Dedifferentiated amniotic fluid mesenchymal stem cell (primary cell): Measurements from ENCODE around the gene APOL1.
"Not testable (repeated sequence)": the region's sequence is repeated elsewhere in the genome, so short reads cannot be mapped to it uniquely, and the experiment has no call there.

Source experiments
- DNase-seq: peaks from one replicate; pipeline ENCODE4 v3.0.0-alpha.2; 2016; ENCODE audit errors: extremely low spot score

APOL1 gene

DNA sequence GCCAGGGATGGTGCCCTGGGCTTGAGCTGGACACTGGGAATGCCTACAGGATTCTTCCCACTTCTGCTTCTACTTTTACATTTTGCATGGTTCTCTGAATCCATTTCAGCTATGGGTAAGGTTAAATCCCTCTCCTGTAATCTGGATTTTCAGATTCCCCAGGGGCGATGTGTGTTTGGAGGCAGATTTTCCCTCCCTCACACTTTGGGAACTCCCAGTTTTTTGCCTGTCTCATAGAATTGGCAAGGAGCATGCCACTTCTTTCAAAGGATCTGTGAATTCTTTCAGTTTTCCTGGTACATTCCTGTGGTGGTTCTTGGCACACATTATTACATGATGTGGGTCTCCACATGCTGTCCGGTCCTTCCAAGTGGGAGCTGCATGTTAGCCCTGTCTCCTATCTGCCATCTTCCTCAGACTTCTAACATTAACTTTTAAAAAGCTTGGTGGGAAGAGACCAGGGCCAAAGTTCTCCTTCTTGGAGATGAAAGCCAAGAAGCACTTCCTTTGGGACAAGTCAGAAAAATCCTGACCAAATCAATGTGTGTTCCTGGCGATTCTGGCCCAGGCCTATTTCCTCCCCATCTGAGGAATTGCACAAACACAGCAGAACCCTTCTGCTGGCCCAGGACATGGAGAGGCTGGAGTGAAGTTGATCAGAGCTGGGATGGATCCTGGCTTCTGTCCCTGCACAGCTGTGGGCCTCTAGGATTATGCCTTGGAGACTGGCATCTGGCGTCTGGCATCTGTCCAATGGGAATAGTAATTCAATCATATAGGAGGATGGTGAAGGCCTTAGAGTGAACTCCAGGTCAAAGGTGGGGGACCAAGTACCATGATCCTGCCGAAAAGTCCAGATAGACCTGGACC is 8.2 kb upstream of the APOL1 start:
- peak; percentile 60 for DNase-seq

DNA sequence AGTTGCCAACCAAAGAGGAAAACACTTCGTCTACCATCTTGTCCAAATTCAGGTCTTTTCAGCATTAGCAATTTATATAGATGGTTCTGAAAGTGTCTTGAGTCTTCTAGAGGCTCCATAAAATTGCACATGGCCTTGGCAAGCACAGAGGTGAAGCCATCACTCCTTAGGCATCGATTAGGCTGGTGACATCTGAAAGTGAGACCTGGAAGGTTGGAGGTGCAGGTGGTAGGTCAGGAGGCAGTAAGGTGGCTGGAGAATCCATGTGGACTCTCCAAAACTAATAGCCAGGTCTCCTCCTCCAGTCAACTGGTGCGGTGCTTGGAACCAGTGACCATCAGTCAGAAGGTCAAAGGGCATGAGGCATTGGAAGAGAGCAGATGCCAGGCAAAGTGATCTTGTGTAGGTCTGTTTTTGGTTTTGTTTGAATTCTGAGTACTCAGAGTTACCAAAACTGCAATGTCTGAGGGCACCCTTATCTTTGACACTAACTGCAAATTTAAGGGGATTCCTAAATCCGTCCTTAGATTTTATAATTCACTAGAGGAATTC is 7.1 kb upstream of the APOL1 start:
- no peak for DNase-seq

DNA sequence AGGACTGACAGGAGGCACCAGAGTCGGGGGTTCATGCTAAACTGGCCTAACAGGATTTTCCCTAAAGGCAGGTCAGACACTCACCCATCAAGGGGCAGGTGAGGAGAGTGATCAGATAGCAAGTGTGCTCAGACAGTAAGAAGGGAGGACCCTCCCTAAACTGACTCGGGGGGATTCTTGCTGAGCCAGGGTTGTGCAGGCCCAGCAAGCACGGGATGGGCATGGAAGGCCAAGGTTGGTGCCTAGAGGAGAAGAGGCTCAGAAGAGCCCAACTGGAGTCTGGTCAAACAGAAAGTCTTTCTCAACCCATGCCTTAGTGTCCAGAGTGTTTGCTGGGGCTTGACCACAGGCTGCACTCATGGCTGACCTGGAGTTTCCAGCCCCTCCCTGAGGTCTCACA is 6.2 kb upstream of the APOL1 start:
- DNase-seq = no peak

DNA sequence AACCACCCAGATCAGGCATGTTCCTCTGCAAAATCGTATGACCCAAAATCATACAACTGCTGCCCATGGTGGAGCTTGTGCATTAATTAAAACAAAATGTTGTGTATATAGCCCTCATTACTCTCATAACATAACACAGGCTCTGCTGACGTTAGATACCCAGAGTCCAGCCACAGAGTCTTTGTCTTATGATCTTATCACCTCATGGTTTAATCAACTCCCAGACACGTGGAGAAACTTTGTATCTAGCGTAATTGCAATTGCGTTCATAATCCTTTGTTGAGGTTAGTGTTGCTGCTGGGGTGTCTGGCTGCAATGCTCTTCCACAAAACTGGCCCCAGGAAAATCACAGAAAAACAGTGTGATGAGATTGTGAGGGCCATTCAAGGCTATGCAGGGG is 5.0 kb upstream of the APOL1 start:
- no peak for DNase-seq

DNA sequence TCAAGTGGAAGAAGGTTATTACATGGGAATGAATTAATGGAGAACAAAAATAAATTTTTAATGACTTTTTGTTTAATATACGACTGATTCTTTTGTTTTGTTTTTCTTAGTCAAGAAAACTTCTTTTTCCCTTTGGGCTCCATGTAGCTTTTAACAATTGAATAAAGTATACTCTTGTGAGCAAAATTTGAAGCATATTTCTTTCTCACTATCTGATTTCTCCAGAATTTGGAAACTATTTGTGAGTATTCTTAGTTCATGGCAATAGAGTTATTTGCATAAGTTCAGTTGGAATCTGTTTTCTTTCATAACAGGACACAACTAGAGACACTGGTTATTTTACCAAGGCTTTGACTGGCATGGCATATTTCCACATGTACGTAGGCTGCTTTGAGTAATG is 3.8 kb upstream of the APOL1 start:
- DNase-seq = no peak

DNA sequence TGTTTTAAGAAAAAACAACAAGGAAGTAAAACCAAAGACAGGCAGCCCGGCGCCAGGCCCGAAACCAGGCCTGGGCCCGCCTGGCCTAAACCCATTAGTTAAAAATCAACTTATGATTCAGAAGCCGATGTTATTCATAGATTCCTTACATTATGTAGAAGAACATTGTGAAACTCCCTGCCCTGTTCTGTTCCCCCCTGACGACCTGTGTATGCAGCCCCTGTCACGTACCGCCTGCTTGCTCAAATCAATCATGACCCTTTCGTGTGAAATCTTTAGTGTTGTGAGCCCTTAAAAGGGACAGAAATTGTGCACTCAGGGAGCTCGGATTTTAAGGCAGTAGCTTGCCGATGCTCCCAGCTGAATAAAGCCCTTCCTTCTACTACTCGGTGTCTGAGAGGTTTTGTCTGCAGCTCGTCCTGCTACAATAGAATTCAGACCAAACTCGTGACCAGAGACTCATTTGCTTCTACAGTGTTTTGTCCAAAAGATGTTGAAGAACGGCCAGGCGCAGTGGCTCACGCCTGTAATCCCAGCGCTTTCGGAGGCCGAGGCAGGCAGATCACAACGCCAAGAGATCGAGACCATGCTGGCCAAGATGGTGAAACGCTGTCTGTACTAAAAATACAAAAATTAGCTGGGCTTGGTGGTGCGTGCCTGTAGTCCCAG is 2.5 kb upstream of the APOL1 start:
- DNase-seq = not testable (repeated sequence)

DNA sequence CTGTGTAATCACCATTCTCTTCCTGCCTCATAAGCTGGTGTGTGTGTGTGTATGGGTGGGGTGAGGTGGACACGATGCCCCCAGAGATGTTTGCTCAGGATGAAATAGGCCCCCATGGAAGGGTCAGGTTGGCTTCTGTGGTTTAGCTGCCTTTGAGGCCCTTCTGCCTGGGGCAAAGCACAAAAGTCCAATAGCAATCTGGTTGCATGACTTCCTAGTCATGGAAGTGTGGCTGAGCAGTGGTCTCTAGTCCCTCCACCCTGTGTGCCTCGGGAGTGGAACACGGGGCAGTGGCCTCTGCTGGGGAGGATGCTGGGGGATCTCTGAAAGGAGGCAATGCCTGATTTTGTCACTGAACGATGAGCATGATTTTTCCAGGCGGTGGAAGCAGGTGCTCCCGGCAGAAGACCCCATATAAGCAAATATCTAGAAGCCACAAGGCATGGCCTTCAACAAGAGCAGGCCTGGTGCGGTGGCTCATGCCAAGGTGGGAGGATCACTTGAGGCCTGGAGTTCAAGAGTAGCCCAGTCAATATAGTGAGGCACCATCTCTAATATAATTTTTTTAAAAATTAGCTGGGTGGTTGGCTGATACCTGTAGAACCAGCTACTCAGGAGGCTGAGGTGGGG is 839 bp upstream of the APOL1 start:
- DNase-seq = not testable (repeated sequence)

DNA sequence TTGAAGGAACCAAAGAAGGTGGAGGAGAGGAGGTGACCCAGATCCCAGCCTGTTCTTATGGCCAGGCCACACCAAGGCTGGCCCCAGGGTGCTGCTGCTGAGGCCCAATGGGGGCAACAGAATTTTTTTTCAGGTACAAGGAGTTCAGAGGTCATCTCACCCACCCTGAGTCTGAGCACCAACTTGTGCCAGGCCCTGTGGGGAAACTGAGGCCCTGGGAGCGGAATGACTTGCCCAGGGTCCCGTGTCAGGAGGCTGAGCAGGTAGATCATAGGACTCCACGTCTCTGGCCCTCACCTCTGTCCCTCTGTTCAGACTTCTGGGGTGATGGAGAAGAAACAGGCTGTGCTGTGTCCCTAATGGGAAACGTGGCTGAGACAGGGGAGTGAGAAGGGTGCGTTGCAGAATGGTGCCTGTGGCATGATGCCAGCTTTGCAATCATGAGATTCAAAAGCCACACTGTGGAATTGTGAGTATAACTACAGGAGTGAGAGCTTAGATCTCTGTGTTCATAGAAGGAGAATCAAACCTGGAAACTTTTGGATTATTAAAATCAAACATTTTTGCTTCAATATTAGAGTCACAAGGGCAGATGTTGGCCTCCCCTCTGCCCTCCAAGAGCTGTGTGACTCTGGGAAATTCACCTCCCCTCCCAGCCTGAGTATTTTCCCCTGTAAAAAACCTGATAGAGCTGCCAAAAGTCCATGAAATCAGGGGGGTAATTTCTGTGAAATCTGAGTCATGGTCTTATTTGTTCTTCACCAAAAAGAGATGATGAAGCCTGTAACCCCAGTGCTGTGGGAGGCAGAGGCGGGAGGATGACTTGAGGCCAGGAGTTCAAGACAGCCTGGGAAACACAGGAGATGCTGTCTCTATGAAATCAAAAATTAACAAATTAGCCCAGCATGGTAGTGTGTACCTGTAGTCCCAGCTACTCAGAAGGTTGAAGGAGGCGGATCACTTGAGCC is 874 bp downstream of the APOL1 start:
- DNase-seq = no peak

DNA sequence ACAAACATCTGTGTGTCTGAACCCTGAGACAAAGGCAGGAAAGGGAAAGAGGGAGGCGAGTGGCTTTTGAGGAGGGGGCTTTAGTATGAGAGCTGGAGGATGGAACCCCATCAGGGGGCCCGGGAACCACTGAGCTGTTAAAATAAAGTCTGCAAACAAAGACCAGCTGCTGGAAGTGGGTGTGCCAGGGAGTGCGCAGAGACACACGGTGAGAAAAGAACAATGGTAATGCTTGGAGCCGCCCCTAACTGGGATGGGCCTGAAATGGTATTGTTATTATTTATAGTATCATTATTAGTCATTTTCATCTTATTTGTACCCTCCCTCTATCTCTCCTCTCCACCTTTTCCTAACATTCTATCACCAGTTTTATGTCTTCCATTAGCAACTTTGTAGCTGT is 2.6 kb downstream of the APOL1 start:
- DNase-seq = not testable (repeated sequence)

DNA sequence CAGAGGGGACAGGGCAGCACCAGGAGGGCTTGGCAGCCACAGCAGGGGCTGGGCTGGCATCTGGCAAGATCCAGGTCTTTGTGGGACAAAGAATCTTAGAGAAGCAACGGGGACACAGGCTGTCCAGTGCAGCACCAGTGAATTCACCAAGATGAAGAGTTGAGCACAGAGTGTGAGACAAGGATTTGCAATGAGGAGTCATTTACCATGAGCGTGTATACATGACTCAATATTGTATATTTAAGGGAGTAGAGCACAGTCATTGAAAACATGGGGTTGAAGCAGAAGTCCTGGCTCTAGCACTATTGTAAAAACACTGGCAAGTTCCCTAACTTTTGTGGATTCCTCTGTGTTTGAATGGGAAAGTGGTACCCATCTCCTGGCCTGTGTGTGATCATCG is 3.5 kb downstream of the APOL1 start:
- DNase-seq = no peak

DNA sequence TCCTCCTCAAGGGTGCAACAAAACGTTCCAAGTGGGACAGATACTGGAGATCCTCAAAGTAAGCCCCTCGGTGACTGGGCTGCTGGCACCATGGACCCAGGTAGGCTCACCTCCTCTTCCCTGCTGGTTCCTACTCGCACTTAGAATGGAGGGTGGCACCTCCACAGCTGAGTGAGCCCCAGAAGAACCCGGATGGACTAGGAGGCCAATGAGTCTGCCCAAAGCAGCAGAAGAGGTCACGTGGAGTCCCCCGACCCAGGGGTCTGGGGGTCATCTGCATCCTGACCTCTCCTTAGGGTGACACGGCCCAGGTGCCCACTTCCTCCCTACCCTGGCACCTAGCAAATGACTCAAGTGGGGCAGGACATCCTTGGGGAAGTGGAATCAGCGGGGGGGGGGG is 4.4 kb downstream of the APOL1 start:
- DNase-seq = no peak

DNA sequence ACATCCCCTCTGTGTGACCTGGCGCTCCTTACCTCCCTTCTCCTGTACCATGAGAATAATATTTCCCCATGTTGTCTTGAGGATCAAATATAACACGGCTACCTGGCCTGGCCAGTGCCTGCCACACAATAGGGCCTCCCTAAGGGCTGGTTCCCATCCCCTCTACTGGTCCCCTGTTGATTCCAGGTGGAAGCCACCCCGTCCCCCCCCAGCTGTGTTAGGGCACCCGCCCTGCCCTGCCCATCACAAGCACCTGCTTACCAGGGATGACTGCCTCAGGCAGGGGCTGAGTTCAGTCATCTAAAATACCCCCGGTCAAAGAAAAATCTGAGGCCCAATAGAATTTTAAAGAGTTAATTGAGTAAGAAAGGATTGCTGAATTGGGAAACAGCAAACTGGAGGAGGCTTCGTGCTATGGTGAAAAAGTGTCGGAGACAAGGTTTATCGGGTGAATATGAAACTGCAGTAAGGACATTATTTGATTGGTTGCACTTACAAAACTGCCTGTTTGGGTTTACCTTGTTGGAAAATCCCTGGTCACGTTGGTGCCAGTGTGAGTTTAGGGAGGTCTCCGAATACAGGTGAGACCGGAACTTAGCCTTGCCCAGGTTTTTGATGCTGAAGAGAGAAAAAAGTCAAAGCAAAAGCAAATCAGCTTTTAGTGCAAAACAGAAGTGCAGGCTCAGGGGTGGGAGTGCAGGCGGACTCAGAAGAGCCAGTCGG is 5.2 kb downstream of the APOL1 start:
- no peak for DNase-seq

DNA sequence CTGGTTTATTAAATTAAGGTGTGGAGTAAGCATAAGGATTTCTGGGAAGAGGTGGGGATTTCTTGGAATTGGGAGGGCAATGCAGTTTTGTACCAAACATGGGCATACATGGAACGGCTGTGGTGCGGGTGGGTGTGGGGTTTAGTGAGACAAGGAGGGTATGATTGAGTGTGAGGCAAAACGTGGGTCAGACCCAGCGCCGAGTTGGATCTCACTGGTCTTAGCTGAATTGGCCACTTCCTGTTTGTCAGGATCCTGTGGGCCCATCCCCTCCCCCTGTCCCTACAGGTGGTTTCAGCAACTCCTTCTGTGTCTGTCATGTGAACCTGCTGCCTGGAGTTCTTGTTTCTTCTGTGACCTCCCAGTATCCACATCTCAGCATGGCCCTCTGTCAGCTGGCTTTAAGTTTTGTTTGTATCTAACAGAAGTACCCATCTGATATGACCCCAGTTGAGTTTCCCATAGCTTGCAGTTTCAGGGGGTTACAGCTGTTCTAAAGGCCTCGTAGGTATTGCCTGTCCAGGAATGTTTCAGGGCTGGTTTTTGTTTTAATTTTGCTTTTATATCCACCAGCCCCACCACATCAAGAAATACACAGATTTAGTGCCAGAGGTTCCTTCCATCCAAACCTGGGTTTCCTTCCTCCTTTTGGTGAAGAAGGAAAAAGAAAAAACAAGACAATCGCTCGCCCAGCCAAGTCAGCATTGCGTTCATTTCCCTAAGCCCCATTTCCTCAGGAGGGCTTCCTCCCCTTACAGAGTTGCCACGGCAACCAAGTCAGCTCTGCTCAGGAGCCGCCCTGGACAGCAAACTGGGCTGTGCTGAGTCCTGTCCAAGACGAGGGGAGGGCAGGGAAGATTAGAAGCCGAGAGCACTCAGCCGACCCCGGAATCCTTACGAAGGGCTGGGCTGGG is 6.0 kb downstream of the APOL1 start:
- DNase-seq = no peak

DNA sequence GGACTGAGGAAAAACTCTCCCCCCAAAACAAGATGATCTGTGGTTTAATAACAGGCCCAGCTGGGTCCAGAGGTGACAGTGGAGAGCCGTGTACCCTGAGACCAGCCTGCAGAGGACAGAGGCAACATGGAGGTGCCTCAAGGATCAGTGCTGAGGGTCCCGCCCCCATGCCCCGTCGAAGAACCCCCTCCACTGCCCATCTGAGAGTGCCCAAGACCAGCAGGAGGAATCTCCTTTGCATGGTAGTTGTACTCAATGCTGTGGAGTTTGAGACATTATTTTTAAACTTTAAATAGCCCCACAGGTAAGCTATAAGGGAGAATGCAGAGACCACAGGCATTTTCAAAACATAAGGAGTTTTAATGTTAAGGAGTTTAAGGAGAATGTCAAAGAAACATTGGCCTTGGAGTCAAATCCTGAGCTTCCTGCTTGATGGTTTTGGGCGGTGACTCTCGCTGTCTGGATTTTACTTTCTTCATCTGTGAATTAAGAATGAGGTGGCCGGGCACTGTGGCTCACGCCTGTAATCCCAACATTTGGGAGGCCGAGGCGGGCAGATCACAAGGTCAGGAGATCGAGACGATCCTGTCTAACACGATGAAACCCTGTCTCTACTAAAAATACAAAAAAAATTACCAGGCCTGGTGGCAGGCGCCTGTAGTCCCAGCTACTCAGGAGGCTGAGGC is 6.8 kb downstream of the APOL1 start:
- no peak for DNase-seq

DNA sequence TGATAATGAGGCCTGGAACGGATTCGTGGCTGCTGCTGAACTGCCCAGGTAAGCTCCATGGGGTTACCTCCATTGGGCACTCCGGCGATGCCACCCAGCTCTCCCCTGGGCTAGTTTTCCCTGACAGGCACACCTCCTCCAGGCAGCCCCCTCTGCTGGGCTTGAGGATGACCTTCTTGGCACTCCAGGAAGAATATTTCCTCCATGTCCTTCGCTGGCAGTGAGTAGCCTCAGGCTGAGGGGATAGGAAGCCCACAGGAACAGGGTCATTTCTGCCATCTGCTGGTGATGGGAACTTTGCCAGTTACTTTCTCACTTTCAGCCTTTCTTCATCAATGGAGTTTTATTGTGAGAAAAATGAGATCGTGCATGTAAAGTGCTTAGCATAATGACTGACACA is 8.7 kb downstream of the APOL1 start:
- DNase-seq = not testable (repeated sequence)

DNA sequence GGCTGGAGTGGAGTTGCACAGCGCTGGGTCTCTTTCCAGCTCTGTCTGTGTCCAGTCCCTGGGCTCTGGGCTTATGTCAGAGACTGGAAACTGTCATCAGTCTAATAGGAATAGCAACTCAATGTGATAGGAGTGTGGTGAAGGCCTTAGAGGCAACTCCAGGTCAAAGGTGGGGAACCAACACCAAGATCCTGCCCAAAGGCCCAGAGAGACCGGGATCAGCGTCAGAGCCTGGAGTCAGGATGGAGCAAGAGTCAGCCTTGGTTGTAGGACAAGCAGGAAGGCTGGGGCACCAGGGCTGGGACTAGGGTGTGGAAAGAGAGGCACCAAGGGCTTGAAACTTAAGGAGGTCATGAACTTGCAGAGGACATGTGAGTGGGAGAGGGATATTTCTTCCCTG is 9.4 kb downstream of the APOL1 start:
- not testable (repeated sequence) for DNase-seq

DNA sequence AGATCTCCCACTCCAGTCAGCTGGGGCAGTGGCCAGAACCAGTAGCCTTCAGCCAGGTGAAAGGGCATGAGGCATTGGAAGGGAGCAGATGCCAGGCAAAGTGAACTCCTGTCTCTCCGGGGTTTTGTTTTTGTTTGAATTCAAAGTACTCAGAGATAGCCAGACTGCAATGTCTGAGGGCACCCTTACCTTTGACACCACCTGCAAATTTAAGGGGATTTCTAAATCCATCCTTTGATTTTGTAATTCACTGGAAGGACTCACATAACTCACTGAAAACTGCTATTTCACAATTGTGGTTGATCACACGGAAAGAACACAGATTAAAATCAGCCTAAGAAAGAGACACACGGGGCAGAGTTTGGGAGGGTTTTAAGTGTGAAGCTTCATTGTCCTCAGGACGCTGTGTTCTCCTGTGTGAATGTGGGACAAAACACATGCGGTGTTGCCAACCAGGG is 10.3 kb downstream of the APOL1 start:
- DNase-seq = not testable (repeated sequence)

DNA sequence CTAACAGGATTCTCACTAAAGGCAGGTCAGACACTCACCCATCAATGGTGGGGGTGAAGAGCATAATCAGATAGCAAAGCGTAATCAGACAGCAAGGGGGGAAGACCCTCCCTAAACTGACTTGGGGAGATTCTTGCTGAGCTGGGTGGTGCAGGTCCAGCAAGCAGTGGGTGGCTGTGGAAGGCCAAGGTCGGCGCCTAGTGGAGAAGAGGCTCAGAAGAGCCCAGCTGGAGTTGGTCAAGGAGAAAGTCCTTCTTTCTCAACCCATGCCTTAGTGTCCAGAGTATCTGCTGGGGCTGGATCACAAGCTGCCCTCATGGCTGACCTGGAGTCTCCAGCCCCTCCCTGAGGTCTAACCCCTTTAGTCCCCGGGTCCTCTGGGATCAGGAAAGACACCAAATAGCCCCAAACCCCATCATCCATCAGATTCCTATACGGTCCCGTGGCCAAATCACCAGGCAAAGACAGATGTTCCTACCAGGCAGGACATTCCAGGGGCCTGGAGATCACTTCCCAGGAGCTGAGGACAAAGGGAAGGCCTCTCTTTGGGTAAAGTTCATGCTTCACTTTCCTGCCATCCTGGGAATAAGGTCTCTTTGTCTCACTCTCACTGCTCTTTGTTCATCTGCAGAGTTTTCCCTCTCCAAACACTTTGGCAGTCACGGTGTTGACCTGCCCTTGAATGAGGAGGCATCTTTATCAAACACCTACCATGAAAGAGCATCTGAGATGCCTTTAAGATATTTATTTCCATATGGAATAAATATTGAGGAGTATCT is 11.1 kb downstream of the APOL1 start:
- DNase-seq = not testable (repeated sequence)
